B cell (primary cell): ENCODE results near the gene REM2. TPM values are rescaled to one million over a fixed set of nuclear protein-coding genes. Genes with fewer than 3 reads are reported as not detected.
A peak's percentile ranks its signal among the peaks of the same experiment; 100 is the strongest.

ENCODE experiments used
- ATAC-seq: fragments of 200-7000 bp; cut with Tn5 transposase; one replicate; pipeline ENCODE4 v1.10.0; 2021; ENCODE audit warnings: low read depth, mild to moderate bottlenecking, moderate number of reproducible peaks, moderate library complexity
- CTCF ChIA-PET: fragments of 350-600 bp; sonication (Branson Sonifier 250); formaldehyde crosslinking; loops from one replicate; lab custom pipeline; 2021; ENCODE audit warnings: antibody characterized with exemption, inconsistent platforms; lab: Charles Lee
- POLR2A ChIA-PET: fragments of 350-600 bp; sonication (Branson Sonifier 250); formaldehyde crosslinking; loops from one replicate; lab custom pipeline; 2021; ENCODE audit warnings: antibody characterized with exemption; lab: Charles Lee
- DNase-seq: peaks from one replicate; pipeline ENCODE4 v3.0.0; 2013
- H2AFZ ChIP-seq: 2 replicates; pipeline ENCODE4 v1.6.1; 2012; ENCODE audit warnings: mild to moderate bottlenecking, low read depth, low read length; ENCODE audit not compliant: insufficient read depth, poor library complexity, severe bottlenecking
- H3K27ac ChIP-seq, 2 donors: 1 replicate in 1 of 2; 2 replicates in 1 of 2; pipeline ENCODE4 v1.5.1; 2012 to 2013; ENCODE audit warnings: low read length in 2 of 2, mild to moderate bottlenecking in 2 of 2, moderate library complexity in 1 of 2
- H3K27me3 ChIP-seq, 4 experiments: fragments of 200-600 bp in 1 of 4; sonication (generic) in 1 of 4; replicated peaks in 1 of 4; 1 replicate in 2 of 4; 2 replicates in 2 of 4; pipeline versions ENCODE4 v1.6.1 to v1.7.0; 2013 to 2016; ENCODE audit warnings: low read length in 3 of 4, mild to moderate bottlenecking in 2 of 4, mixed read lengths in 1 of 4, moderate library complexity in 1 of 4; ENCODE audit not compliant: insufficient read depth in 4 of 4, control insufficient read depth in 3 of 4; ENCODE audit errors: control extremely low read depth in 1 of 4
- H3K36me3 ChIP-seq, 2 experiments: replicated peaks in 1 of 2; 1 replicate in 1 of 2; 2 replicates in 1 of 2; pipeline versions ENCODE4 v1.6.1 to v1.7.1; 2013; ENCODE audit warnings: low read length in 1 of 2; ENCODE audit not compliant: insufficient read depth in 2 of 2, control insufficient read depth in 1 of 2; ENCODE audit errors: control extremely low read depth in 1 of 2, extremely low read depth in 1 of 2
- H3K4me1 ChIP-seq, 2 donors: fragments of 200-600 bp in 1 of 2; sonication (generic) in 1 of 2; 1 replicate in 1 of 2; 2 replicates in 1 of 2; pipeline versions ENCODE4 v1.5.1 to v1.6.1; 2013 to 2017; ENCODE audit warnings: low read length in 2 of 2; ENCODE audit not compliant: control insufficient read depth in 2 of 2, insufficient read depth in 2 of 2
- H3K4me2 ChIP-seq: replicated peaks from 2 replicates; pipeline ENCODE3; 2012; ENCODE audit warnings: mild to moderate bottlenecking, low read depth, low read length; ENCODE audit not compliant: poor library complexity, severe bottlenecking
- H3K4me3 ChIP-seq, 5 experiments: fragments of 200-600 bp in 1 of 5; sonication (generic) in 1 of 5; 1 replicate in 3 of 5; 2 replicates in 2 of 5; pipeline versions ENCODE4 v1.5.1 to v1.7.0; 2011 to 2016; ENCODE audit warnings: low read length in 4 of 5, mild to moderate bottlenecking in 4 of 5, low read depth in 2 of 5, control low read depth in 1 of 5, moderate library complexity in 1 of 5; ENCODE audit not compliant: insufficient read depth in 1 of 5; ENCODE audit errors: control extremely low read depth in 1 of 5, extremely low read depth in 1 of 5
- H3K79me2 ChIP-seq: fragments of 200-600 bp; sonication (generic); one replicate; pipeline ENCODE4 v1.6.0; 2016; ENCODE audit warnings: low read length; ENCODE audit not compliant: control insufficient read depth, insufficient read depth
- H3K9ac ChIP-seq: fragments of 200-600 bp; sonication (generic); 2 replicates; pipeline ENCODE4 v1.6.1; 2017; ENCODE audit warnings: mild to moderate bottlenecking, low read length, moderate library complexity
- H3K9me3 ChIP-seq, 3 donors: one replicate each; pipeline versions ENCODE4 v1.6.1 to v1.7.1; 2013; ENCODE audit warnings: low read length in 2 of 3; ENCODE audit not compliant: control insufficient read depth in 2 of 3, insufficient read depth in 1 of 3; ENCODE audit errors: control extremely low read depth in 1 of 3
- H4K20me1 ChIP-seq: 2 replicates; pipeline ENCODE4 v1.6.0; 2012; ENCODE audit warnings: mild to moderate bottlenecking, low read length; ENCODE audit not compliant: insufficient read depth, control insufficient read depth, poor library complexity, severe bottlenecking
- H3K27ac Mint-ChIP-seq: one replicate; pipeline ENCODE4 v1.8.0; 2021; ENCODE audit warnings: mixed read lengths
- H3K27me3 Mint-ChIP-seq: one replicate; pipeline ENCODE4 v1.8.0; 2021; ENCODE audit warnings: mixed read lengths
- H3K4me1 Mint-ChIP-seq: one replicate; pipeline ENCODE4 v1.8.0; 2021; ENCODE audit warnings: mixed read lengths
- H3K4me3 Mint-ChIP-seq: one replicate; pipeline ENCODE4 v1.8.0; 2021; ENCODE audit warnings: mixed read lengths
- H3K9me3 Mint-ChIP-seq: one replicate; pipeline ENCODE4 v1.8.0; 2022; ENCODE audit warnings: mixed read lengths; ENCODE audit not compliant: insufficient read depth
- EZH2 ChIP-seq: IDR thresholded peaks from 2 replicates; pipeline ENCODE4 v1.6.1; 2012; ENCODE audit warnings: borderline replicate concordance, low read depth, mild to moderate bottlenecking, moderate library complexity, low read length; ENCODE audit not compliant: insufficient read depth, poor library complexity, severe bottlenecking
- WGBS: methylation state at CpG from one replicate; pipeline ENCODE4 v1.1.5; 2013; ENCODE audit warnings: missing lambda C conversion rate; ENCODE audit not compliant: insufficient coverage; 5-methylcytosine and 5-hydroxymethylcytosine counted together
- intact Hi-C: fragments of 100-400 bp; cut with micrococcal nuclease; formaldehyde crosslinking; loops from one replicate; pipeline ENCODE4 v1.10.0; 2022
- polyA plus RNA-seq: library from polyadenylated mRNA; depleted of rRNA; stranded (reverse); fragments of >200 nt; gene quantifications from 2 replicates; pipeline ENCODE4 v1.2.3, GENCODE V29; 2012
- total RNA-seq, 2 donors: library from RNA; stranded (reverse); fragments of 120-200 nt in 1 of 2; gene quantifications; 1 replicate in 1 of 2; 2 replicates in 1 of 2; pipeline versions ENCODE4 v1.2.3 to v1.2.4, GENCODE V29; 2013 to 2022
- TF ChIP-seq, protein P1 (sequence below): fragments of 200-600 bp; IDR thresholded peaks from one replicate; pipeline ENCODE4 v1.8.0; 2022; ENCODE audit warnings: antibody characterized with exemption, mild to moderate bottlenecking

The REM2 gene
- total and polyA plus RNA-seq, 2 donors (not counting 1 experiment from before 2014, with no cell fraction given): 5.6 to 12.9 TPM

DNA sequence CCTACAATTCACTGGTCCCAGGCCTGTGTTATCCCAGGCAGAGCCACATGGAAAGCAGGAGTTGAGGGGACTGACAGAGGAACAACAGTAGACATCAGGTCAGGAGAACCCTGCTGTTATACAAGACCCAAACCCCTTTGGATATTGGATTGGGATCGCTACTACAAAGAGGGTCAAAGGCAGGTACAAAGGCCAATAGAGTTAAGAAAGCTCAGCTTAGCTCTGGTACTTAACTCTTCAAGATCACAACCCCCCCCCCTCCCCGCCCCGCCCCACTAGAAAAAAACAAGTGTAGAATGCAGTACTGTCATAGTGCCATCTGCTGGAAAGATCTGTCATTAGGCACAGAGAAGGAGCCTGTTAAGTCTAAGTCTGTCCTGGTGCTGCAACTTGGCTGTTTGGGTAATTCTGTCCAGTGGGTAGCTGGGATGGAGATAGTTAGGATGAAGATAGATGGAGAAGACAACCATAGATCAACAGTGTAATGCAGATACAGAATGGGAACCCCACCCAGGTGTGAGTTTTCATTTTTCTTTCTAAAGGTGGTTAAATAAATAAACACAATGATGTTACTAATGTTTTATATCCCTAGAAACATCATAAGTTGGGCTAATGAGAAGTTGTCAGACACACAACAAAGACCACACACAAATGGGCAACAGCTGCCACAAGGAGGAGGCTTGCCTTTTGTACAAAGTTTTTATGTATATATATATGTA lies 17.2 kb downstream of the REM2 start:
- peaks cover 5 to 55% of the 10 kb centered on the region in 2 experiments for H3K36me3 ChIP-seq
- no peaks in the 10 kb centered on the region for H3K9me3 ChIP-seq
- H3K27ac ChIP-seq: peak overlapping the region in 1 of 2 donors; percentile 38
- no peak overlapping the region for H3K4me2 ChIP-seq
- no peak overlapping the region for H2AFZ ChIP-seq
- H3K4me3 ChIP-seq: no peak overlapping the region
- H3K4me1 ChIP-seq: peaks cover 3 to 6% of the 10 kb centered on the region in 2 donors
- WGBS: no CpG with 5 or more reads among the region's 3 CpGs
- Mint-ChIP-seq H3K27me3 (no peaks in the 10 kb centered on the region), H3K4me3 (no peak overlapping the region), H3K27ac (peak overlapping the region; percentile 10), H3K4me1 (peaks cover 7% of the 10 kb centered on the region), H3K9me3 (no peaks in the 10 kb centered on the region)
- ATAC-seq (peak; percentile 76), DNase-seq (peak; percentile 81)
- no peaks in the 10 kb centered on the region for H3K27me3 ChIP-seq
- H3K9ac ChIP-seq: no peak overlapping the region
- intact Hi-C loops: loop anchor here (1.0 kb wide), 6 partner anchors 12 to 344 kb away; no protein-coding TSS in a partner anchor
- H4K20me1 ChIP-seq: peaks cover 7% of the 10 kb centered on the region
- ChIA-PET POLR2A (interaction anchor here (0.6 to 1.8 kb wide), 5 partner anchors 12 to 76 kb away, joined by 4 to 19 read pairs (median 5); no protein-coding TSS in a partner anchor), CTCF (interaction anchor here (0.6 to 6.0 kb wide), 33 partner anchors 10 to 516 kb away, joined by 3 to 111 read pairs (median 4); partner anchors contain the start of genes LRP10 and REM2)
- TF ChIP-seq, protein P1, sequence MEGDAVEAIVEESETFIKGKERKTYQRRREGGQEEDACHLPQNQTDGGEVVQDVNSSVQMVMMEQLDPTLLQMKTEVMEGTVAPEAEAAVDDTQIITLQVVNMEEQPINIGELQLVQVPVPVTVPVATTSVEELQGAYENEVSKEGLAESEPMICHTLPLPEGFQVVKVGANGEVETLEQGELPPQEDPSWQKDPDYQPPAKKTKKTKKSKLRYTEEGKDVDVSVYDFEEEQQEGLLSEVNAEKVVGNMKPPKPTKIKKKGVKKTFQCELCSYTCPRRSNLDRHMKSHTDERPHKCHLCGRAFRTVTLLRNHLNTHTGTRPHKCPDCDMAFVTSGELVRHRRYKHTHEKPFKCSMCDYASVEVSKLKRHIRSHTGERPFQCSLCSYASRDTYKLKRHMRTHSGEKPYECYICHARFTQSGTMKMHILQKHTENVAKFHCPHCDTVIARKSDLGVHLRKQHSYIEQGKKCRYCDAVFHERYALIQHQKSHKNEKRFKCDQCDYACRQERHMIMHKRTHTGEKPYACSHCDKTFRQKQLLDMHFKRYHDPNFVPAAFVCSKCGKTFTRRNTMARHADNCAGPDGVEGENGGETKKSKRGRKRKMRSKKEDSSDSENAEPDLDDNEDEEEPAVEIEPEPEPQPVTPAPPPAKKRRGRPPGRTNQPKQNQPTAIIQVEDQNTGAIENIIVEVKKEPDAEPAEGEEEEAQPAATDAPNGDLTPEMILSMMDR: peak; percentile 71
- no peak for TF ChIP-seq EZH2
- H3K79me2 ChIP-seq: peaks cover 15% of the 10 kb centered on the region

DNA sequence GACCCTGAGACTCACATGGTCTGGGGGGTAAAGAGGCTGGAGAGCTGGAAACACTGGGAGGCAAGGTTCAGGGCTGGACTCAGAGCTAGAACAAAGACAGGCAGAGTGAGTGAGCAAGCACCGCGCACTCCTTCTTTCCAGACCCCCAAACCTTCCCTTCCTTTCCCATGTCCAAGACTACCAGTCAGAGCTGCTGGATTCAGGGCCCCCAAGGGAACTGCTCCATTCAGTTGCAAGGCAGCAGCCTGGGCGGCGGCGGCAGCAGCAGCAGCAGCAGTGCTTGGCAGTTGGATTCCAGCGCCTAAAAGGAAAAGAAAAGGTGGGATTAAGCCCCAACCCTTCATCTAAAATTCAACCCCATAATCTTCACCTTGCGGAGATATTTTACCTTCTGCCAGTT lies 18.8 kb downstream of the REM2 start:
- WGBS: 100% methylated on average over 7 of the region's 7 CpGs
- peaks cover 3 to 6% of the 10 kb centered on the region in 2 donors for H3K4me1 ChIP-seq
- ATAC-seq: no peak
- H3K79me2 ChIP-seq: peaks cover 29% of the 10 kb centered on the region
- no peak overlapping the region for H3K4me3 ChIP-seq
- intact Hi-C loops: no loop called here
- Mint-ChIP-seq H3K27me3 (no peaks in the 10 kb centered on the region), H3K27ac (no peak overlapping the region), H3K9me3 (no peaks in the 10 kb centered on the region), H3K4me3 (no peak overlapping the region), H3K4me1 (peaks cover 7% of the 10 kb centered on the region)
- no peaks in the 10 kb centered on the region for H3K9me3 ChIP-seq
- H3K9ac ChIP-seq: no peak overlapping the region
- no peak for DNase-seq
- no peaks in the 10 kb centered on the region for H3K27me3 ChIP-seq
- POLR2A ChIA-PET: no interaction called here
- CTCF ChIA-PET: interaction anchor here (1.0 to 6.0 kb wide), 13 partner anchors 12 to 345 kb away, joined by 3 to 111 read pairs (median 8); partner anchors contain the start of genes DAD1, LRP10, OXA1L and REM2
- peaks cover 9 to 70% of the 10 kb centered on the region in 2 experiments for H3K36me3 ChIP-seq
- H4K20me1 ChIP-seq: peaks cover 13% of the 10 kb centered on the region
- H2AFZ ChIP-seq: no peak overlapping the region
- H3K27ac ChIP-seq: no peak overlapping the region
- H3K4me2 ChIP-seq: no peak overlapping the region
- TF ChIP-seq EZH2: no peak
- TF ChIP-seq, protein P1: no peak
